SU-DHL-6 (cell line): ENCODE data around the gene HDAC11.
A peak's percentile ranks its signal among the peaks of the same experiment; 100 is the strongest.

Source experiments
- EZH2phosphoT487 ChIP-seq: fragments of 200-600 bp; sonication (generic), shearing (Covaris generic); conservative IDR thresholded peaks from 2 replicates; pipeline ENCODE4 v1.6.1; 2018; ENCODE audit warnings: mild to moderate bottlenecking, antibody characterized with exemption, low read length, moderate library complexity, mixed read lengths
- TF ChIP-seq, protein P1 (sequence below): fragments of 200-600 bp; sonication (generic); IDR thresholded peaks from one replicate; pipeline ENCODE4 v1.5.1; 2017; ENCODE audit warnings: antibody characterized with exemption, mild to moderate bottlenecking, low read length, moderate library complexity; ENCODE audit not compliant: insufficient read depth, poor library complexity, severe bottlenecking

DNA sequence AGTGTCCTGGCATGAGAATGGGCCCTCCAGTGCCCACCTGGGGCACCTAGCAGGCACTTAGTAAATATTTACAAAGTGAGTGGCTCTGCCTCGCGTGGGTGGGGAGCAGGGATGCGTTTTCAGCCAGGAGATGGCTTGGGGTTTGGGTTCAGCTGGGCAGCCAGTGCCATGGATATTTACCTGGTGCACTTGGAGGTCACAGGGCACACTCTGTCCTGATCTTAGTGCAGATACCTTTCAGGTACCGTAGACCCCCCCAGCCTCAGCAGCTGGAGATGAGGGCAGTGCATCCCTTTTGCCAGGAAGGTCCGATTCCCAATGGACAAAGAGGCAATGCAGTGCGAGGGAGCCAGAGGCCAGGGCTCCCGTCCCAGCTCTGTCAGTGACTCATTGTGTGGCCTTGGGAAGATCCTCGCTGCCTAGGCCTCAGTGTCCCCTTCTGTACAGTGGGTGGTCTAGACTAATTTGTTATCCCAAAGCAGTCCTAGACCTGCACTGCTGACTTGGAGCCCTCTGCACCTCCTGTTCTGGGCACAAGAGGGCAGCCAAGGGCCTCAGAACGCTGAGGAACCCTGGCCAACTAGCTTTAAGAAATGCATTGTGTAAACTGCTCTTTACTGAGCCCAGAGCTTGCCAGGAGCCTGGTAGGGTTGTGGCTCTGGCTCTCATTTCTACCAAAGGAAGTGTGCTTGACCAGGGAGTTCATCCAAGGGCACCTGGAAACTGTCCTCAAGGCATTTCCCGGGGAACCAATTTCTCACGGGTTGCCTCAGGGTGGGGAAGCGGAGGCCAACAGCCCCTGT is 16.0 kb downstream of the HDAC11 start:
- TF ChIP-seq, protein P1, sequence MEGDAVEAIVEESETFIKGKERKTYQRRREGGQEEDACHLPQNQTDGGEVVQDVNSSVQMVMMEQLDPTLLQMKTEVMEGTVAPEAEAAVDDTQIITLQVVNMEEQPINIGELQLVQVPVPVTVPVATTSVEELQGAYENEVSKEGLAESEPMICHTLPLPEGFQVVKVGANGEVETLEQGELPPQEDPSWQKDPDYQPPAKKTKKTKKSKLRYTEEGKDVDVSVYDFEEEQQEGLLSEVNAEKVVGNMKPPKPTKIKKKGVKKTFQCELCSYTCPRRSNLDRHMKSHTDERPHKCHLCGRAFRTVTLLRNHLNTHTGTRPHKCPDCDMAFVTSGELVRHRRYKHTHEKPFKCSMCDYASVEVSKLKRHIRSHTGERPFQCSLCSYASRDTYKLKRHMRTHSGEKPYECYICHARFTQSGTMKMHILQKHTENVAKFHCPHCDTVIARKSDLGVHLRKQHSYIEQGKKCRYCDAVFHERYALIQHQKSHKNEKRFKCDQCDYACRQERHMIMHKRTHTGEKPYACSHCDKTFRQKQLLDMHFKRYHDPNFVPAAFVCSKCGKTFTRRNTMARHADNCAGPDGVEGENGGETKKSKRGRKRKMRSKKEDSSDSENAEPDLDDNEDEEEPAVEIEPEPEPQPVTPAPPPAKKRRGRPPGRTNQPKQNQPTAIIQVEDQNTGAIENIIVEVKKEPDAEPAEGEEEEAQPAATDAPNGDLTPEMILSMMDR = peak; percentile 59
- TF ChIP-seq EZH2phosphoT487 = no peak
